ENCODE results near the gene BSCL2.

Gene BSCL2

DNA sequence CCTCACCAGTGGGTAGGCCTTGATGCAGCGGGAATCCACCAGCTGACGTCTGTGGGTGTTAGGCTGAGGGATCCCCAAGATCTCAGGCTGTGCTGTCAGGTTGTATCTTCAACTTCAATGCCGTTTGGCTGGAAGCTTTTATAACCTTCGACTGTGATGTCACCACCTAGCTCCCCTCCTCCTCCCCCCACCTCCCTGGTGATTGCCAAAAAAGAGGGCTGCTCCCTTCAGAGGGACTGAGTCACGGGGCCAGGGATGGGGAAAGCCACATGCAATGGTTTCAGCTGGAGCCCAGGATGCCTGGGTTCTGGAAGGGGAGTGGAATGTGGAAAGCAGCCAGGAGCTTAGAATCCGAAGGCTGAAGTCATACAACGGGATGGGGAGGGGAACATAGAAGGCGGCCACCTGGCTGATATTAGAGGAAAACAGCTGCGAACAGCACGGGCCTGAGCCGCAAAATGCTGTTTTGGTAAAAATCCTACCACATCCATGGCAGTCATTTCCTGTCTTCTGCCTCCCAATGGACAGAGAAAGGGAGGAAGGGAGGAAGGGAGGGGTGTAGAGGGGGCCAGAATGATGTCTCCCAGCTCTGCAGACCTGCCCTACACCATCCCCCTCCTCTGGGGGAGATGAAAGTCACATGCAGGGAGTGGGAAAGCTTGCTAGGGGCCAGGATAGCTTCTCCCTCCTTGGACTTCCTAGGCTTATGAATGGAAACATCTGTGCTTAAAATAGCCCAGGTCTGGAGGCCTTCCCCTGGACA is 17.6 kb downstream of the BSCL2 start, which contains the start of gene LRRN4CL:
Gene LRRN4CL, minus strand, starts transcription at position 110 of the 763 bp plus-strand sequence. CDS start 1,022 bp downstream, outside the sequence.
- Histone ChIP-seq H3K4me3 (ENCODE audit: low read length, poor library complexity, severe bottlenecking) (no peak within 1 kb of the TSS), H2AFZ (ENCODE audit: low read length) (no peak within 1 kb of the TSS), H3K9ac (ENCODE audit: low read depth, low read length, poor library complexity, severe bottlenecking) (no peak within 1 kb of the TSS)

DNA sequence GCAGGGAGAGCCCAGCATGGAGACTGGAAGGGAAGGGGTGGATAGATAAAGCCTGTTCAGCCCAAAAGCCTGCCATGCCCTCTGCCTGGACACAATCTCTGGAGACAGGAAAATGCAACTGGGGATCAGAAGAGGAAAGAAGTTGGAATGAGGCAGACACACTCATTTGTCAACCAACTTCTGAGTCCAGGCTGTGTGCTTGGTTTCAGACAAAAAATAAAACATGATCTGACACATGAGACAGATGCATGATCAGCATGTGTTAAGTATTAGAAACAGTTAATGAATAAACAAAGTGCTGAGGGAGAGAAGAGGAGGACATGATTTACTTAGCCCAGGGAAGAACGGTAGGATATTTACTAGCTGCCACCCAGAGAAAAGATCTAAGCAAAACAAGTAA is 18.7 kb downstream of the BSCL2 start:
- Histone ChIP-seq H3K4me1 (ENCODE audit: insufficient read depth, low read length, poor library complexity, severe bottlenecking) (no peaks in the 10 kb centered on the region), H3K9ac (ENCODE audit: low read depth, low read length, poor library complexity, severe bottlenecking) (no peak overlapping the region), H3F3A (ENCODE audit: low read depth) (no peaks in the 10 kb centered on the region), H3K9me2 (replicated peaks; ENCODE audit: low read depth, low read length) (no peaks in the 10 kb centered on the region), H3K79me2 (ENCODE audit: insufficient read depth, low read length) (no peaks in the 10 kb centered on the region), H3K36me3 (ENCODE audit: insufficient read depth, low read length) (peaks cover 36% of the 10 kb centered on the region; the same call in 1 of the 2 replicates), H4K20me1 (ENCODE audit: insufficient read depth, low read length, poor library complexity, severe bottlenecking) (no peaks in the 10 kb centered on the region), H3K4me3 (ENCODE audit: low read length, poor library complexity, severe bottlenecking) (no peak overlapping the region), H2AFZ (ENCODE audit: low read length) (no peak overlapping the region), H3K27me3 (ENCODE audit: insufficient read depth, low read length, poor library complexity, severe bottlenecking) (no peaks in the 10 kb centered on the region), H3K9me3 (ENCODE audit: insufficient read depth, low read depth, low read length) (no peaks in the 10 kb centered on the region), H3K4me2 (ENCODE audit: low read depth, low read length, poor library complexity, severe bottlenecking) (no peak overlapping the region)
- TF ChIP-seq, protein P1, sequence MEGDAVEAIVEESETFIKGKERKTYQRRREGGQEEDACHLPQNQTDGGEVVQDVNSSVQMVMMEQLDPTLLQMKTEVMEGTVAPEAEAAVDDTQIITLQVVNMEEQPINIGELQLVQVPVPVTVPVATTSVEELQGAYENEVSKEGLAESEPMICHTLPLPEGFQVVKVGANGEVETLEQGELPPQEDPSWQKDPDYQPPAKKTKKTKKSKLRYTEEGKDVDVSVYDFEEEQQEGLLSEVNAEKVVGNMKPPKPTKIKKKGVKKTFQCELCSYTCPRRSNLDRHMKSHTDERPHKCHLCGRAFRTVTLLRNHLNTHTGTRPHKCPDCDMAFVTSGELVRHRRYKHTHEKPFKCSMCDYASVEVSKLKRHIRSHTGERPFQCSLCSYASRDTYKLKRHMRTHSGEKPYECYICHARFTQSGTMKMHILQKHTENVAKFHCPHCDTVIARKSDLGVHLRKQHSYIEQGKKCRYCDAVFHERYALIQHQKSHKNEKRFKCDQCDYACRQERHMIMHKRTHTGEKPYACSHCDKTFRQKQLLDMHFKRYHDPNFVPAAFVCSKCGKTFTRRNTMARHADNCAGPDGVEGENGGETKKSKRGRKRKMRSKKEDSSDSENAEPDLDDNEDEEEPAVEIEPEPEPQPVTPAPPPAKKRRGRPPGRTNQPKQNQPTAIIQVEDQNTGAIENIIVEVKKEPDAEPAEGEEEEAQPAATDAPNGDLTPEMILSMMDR (conservative IDR thresholded peaks at IDR 0.05; ENCODE audit: low read length): no peak
- no peak for TF ChIP-seq EZH2phosphoT487 (IDR thresholded peaks at IDR 0.05; ENCODE audit: borderline replicate concordance)

More for the DNA sequence above, 17.6 kb downstream of the BSCL2 start, which contains the start of gene LRRN4CL:
- Histone ChIP-seq H3K27me3 (ENCODE audit: insufficient read depth, low read length, poor library complexity, severe bottlenecking) (no peaks in the 10 kb centered on the region), H3K4me2 (ENCODE audit: low read depth, low read length, poor library complexity, severe bottlenecking) (no peak within 1 kb of the TSS), H3K36me3 (ENCODE audit: insufficient read depth, low read length) (peaks cover 44% of the 10 kb centered on the region; the same call in 1 of the 2 replicates), H3K9me2 (replicated peaks; ENCODE audit: low read depth, low read length) (no peaks in the 10 kb centered on the region), H3K79me2 (ENCODE audit: insufficient read depth, low read length) (no peaks in the 10 kb centered on the region), H3F3A (ENCODE audit: low read depth) (no peaks in the 10 kb centered on the region), H3K4me1 (ENCODE audit: insufficient read depth, low read length, poor library complexity, severe bottlenecking) (no peaks in the 10 kb centered on the region), H3K9me3 (ENCODE audit: insufficient read depth, low read depth, low read length) (no peaks in the 10 kb centered on the region), H4K20me1 (ENCODE audit: insufficient read depth, low read length, poor library complexity, severe bottlenecking) (no peaks in the 10 kb centered on the region)
- TF ChIP-seq, protein P1 (conservative IDR thresholded peaks at IDR 0.05; ENCODE audit: low read length): no peak
- TF ChIP-seq EZH2phosphoT487 (IDR thresholded peaks at IDR 0.05; ENCODE audit: borderline replicate concordance): no peak

DNA sequence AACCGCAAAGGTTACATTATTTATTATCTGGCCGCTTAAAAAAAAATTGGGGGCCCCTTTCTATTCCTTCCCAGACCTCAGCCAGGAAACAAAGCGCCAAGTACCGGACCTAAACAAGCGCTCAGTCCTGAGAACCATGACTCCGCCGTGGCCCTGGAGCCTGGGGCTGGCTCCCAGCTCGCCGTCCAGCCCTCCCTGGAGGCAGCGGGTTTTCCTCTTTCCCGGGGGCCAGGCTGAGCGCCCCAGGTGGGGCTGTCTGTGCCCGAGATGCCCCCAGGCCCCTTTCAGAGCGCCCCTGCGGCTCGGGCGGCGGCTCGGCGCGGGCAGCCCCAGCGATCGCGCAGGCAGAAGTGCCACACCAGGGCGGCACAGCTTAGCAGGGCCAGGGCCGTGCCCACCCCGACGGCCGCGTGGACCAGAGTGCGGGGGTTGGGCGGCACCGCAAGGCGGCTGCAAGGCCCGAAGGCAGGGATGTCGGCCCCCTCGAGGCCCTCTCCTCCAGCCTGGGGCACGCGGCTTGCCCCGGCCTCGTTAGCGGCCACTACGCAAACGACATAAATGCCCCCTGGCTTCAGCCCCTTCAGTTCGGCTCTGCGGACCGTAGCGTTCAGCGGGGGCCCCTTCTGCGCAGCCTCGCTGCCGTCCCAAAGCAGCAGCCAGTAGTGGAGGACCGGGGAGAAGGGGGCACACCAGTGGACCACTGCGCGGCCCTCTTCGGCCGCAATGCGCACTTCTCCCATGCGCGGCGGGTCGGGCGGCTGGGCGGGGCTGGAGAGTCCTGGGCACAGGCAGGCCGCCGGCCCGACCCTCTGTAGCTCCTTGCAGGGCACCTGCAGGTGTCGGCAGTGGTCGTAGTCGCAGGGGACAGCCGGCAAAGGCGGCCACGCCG is 19.5 kb downstream of the BSCL2 start:
- no peaks in the 10 kb centered on the region for H3K79me2 ChIP-seq (ENCODE audit: insufficient read depth, low read length)
- no peak overlapping the region for H3K4me2 ChIP-seq (ENCODE audit: low read depth, low read length, poor library complexity, severe bottlenecking)

More for the DNA sequence above, 19.5 kb downstream of the BSCL2 start:
- H3K4me1 ChIP-seq (ENCODE audit: insufficient read depth, low read length, poor library complexity, severe bottlenecking): no peaks in the 10 kb centered on the region
- H3F3A ChIP-seq (ENCODE audit: low read depth): no peaks in the 10 kb centered on the region
- peaks cover 28% of the 10 kb centered on the region; the same call in 1 of the 2 replicates for H3K36me3 ChIP-seq (ENCODE audit: insufficient read depth, low read length)
- no peaks in the 10 kb centered on the region for H3K9me3 ChIP-seq (ENCODE audit: insufficient read depth, low read depth, low read length)
- no peak overlapping the region for H3K9ac ChIP-seq (ENCODE audit: low read depth, low read length, poor library complexity, severe bottlenecking)
- H3K9me2 ChIP-seq (replicated peaks; ENCODE audit: low read depth, low read length): no peaks in the 10 kb centered on the region
- H2AFZ ChIP-seq (ENCODE audit: low read length): no peak overlapping the region
- TF ChIP-seq EZH2phosphoT487 (IDR thresholded peaks at IDR 0.05; ENCODE audit: borderline replicate concordance): no peak
- TF ChIP-seq, protein P1 (conservative IDR thresholded peaks at IDR 0.05; ENCODE audit: low read length): no peak
- no peak overlapping the region for H3K4me3 ChIP-seq (ENCODE audit: low read length, poor library complexity, severe bottlenecking)
- H4K20me1 ChIP-seq (ENCODE audit: insufficient read depth, low read length, poor library complexity, severe bottlenecking): no peaks in the 10 kb centered on the region
- H3K27me3 ChIP-seq (ENCODE audit: insufficient read depth, low read length, poor library complexity, severe bottlenecking): no peaks in the 10 kb centered on the region
